Vagina (tissue), 2 donors: ENCODE measurements around the gene SCAF1.

Source experiments
- CTCF ChIP-seq, 3 experiments: fragments of 450-650 bp in 2 of 3; fragments of 200-600 bp in 1 of 3; sonication (generic) in 1 of 3; IDR thresholded peaks; one replicate each; pipeline ENCODE4 v1.5.1; 2017 to 2019; ENCODE audit warnings: antibody characterized with exemption in 3 of 3, mild to moderate bottlenecking in 2 of 3, moderate library complexity in 2 of 3
- POLR2A ChIP-seq, 2 donors: fragments of 450-650 bp; IDR thresholded peaks; one replicate each; pipeline ENCODE4 v1.6.1; 2017; ENCODE audit warnings: antibody characterized with exemption in 2 of 2, mild to moderate bottlenecking in 2 of 2, moderate library complexity in 2 of 2

GRCh38 chr19:49631014-49631588, 10.9 kb upstream of the SCAF1 start:
- TF ChIP-seq POLR2A (IDR thresholded peaks at IDR 0.05) (no peak), CTCF (IDR thresholded peaks at IDR 0.05) (no peak)
